22Rv1 (cell line): ENCODE data around the gene CMIP.

ENCODE experiments used
- CTCF ChIP-seq: fragments of 450-650 bp; IDR thresholded peaks from 2 replicates; pipeline ENCODE4 v1.5.1; 2017; ENCODE audit warnings: mild to moderate bottlenecking
- ZFX ChIP-seq: fragments of 450-650 bp; IDR thresholded peaks from 2 replicates; pipeline ENCODE4 v1.6.1; 2017; ENCODE audit warnings: antibody characterized with exemption, borderline replicate concordance

GRCh38 chr16:81592353-81592866 is 147.8 kb downstream of the CMIP start:
- TF ChIP-seq CTCF (no peak), ZFX (no peak)
